ENCODE results near the gene SIMC1.
A peak's percentile ranks its signal among the peaks of the same experiment; 100 is the strongest.

SIMC1 gene

GRCh38 chr5:176381423-176381822, 143.2 kb downstream of the SIMC1 start:
- intact Hi-C loops (cut with DNase I): no loop called here

DNA sequence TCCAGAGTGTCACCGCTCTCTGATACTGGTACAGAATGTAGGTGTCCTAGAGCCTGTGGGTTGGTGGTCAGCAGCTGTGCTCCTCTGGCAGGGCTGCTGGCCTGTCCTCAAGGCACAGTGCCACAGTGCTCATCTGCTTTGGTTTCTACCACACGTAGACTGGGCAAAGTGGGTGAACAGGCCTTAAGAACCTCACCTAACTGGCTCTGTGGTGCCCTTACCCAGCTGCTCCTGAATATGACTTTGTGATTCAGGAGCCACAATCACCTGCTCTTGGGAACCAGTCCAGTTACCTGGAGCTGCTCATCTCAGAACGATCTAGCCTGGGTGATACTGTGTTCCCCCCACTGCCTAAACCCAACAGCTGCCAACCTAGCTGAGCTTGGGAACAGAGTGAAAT, 143.8 kb downstream of the SIMC1 start:
- intact Hi-C loops (cut with DNase I): no loop called here
- no peak for DNase-seq

More at GRCh38 chr5:176381423-176381822, 143.2 kb downstream of the SIMC1 start:
- no peak for DNase-seq

- intact Hi-C loops (cut with DNase I): no loop called here
- no peak for DNase-seq
These were observed 144.5 kb downstream of the SIMC1 start for GRCh38 chr5:176382721-176383120.

DNA sequence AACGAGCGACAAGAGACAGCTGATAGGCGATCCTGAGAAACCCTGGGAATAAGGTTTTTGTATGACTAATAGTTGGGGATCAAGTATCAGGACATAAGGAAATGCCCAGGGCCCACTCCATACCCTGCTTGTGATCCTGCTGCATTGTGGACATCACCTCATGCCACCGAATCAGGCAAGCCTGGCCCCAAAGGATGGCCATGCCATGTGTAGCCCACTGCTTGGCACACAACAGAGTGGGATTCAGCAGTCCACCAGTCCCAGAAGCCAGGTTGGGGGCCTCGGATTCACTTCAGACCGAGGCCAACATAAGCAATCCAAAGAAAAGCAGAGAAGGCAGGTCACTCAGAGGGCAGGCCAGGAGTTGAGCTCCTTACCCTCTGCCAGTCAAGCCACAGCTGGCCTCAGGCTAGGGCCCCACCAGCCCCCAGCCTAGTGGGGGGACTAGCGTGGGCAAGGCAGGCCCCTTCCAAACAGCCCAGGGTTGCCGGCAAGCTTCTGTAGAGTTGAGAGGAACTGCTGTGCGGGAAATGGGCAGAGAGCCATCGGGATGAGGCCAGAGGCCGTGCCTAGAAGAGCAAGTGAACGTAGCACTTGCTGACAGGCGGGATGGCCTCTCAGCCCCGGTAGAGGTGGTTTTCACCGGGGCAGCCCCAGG, 145.2 kb downstream of the SIMC1 start:
- DNase-seq: no peak
- intact Hi-C loops (cut with DNase I): no loop called here

DNA sequence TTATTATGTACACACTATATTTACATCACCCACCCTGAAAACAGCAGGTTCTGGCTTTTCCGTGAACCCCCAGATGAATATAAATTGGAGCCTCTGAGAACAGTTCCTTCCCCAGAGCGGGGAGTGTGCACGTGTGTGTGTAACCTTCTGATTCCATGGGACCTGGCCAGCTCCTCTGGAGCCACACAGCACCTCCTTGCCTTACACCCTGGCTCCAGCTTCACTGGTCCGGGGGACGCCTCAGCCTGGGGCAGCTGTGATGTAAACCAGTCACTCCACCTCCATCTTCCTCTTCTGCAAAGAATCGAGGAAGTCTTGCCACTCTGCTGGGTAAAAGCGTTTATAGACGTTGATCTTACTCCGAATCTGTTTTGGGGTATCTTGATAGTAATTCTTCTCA, 145.7 kb downstream of the SIMC1 start:
- intact Hi-C loops (cut with DNase I): no loop called here
- DNase-seq: no peak

GRCh38 chr5:176384366-176384930, 146.2 kb downstream of the SIMC1 start:
- DNase-seq: no peak
- intact Hi-C loops (cut with DNase I): no loop called here

DNA sequence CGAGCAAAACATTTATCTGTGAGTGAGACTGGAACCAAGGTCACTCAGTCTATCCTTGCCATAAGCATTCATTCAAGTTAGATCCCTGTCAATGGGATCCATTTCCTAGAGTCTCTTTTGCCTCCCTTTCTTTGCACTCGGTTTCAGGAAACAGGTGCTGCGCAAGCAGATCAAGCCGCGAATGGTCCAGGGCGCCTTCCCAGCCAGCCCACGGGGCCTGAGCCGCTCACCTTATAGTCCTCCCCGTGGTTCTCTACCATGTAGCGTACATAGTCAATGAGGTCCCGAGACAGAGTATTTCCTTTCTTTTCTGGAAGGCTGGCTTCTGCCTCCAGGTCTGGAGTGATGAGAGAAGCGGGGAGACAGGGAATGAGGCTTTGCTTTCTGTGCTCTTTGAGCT, 146.8 kb downstream of the SIMC1 start:
- DNase-seq: no peak
- intact Hi-C loops (cut with DNase I): no loop called here

- DNase-seq: no peak
These were observed 148.3 kb downstream of the SIMC1 start for GRCh38 chr5:176386491-176386890.

GRCh38 chr5:176387384-176387925, 149.2 kb downstream of the SIMC1 start:
- intact Hi-C loops (cut with DNase I): no loop called here
- DNase-seq: no peak

More at GRCh38 chr5:176386491-176386890, 148.3 kb downstream of the SIMC1 start:
- intact Hi-C loops (cut with DNase I): no loop called here

GRCh38 chr5:176388003-176388443, 149.8 kb downstream of the SIMC1 start:
- intact Hi-C loops (cut with DNase I): no loop called here
- DNase-seq: peak in 1 of 42 donors; percentile 14

GRCh38 chr5:176388444-176389134, 150.4 kb downstream of the SIMC1 start, which contains the start of the genes HIGD2A and NOP16:
Gene HIGD2A (plus strand): TSS chr5:176388751. CDS start chr5:176388820, 69 bp downstream.
Gene NOP16 (minus strand): TSS chr5:176388598. CDS start chr5:176388539, 59 bp downstream.
- intact Hi-C loops (cut with DNase I): no loop called here
- DNase-seq: peak; percentile 95 to 100 (median 98)

GRCh38 chr5:176389135-176390123, 151.2 kb downstream of the SIMC1 start:
- no peak for DNase-seq
- intact Hi-C loops (cut with DNase I): loop anchor here (2.0 kb wide), 1 partner anchor 59 kb away; the partner anchor contains the start of gene FAF2

DNA sequence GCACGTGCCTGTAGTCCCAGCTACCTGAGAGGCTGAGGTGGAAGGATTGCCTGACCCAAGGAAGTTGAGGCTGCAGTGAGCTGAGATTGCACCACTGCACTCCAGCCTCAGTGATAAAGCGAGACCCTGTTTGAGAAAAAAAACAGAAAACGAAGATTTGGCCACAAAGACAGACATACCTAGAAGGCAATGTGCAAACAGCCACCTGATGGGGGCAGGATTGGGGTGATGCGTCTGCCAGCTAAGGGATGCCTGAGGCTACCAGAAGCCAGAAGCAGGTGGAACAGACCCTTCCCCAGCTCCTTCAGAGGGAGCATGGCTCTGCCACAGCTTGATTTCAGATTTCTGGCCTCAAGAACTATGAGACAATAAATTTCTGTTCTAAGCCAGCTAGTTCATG, 153.3 kb downstream of the SIMC1 start:
- intact Hi-C loops (cut with DNase I): loop anchor here (2.0 kb wide), 1 partner anchor 57 kb away; the partner anchor contains the start of gene FAF2
- DNase-seq: no peak

DNA sequence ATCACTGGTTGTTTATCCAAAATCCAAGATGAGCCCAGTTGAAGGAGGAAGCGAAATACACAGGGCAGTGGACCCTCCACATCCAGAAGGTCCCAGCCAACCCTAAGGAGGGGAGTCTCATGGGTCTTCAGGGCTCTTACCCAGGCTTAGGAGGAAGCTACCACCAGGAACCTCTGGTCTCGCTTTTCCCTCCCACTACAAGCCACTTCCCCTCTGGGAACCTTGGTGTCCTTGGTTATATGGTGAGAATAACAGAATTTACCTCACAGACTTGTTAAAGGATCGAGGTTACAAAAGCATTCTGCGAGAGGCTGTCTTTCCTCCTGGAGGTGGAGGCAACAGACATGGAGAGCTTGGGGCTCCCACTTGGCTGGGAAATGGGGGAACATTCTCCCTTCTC, 153.8 kb downstream of the SIMC1 start:
- no peak for DNase-seq
- intact Hi-C loops (cut with DNase I): loop anchor here (2.0 kb wide), 2 partner anchors 23 to 57 kb away; partner anchors contain the start of gene FAF2

DNA sequence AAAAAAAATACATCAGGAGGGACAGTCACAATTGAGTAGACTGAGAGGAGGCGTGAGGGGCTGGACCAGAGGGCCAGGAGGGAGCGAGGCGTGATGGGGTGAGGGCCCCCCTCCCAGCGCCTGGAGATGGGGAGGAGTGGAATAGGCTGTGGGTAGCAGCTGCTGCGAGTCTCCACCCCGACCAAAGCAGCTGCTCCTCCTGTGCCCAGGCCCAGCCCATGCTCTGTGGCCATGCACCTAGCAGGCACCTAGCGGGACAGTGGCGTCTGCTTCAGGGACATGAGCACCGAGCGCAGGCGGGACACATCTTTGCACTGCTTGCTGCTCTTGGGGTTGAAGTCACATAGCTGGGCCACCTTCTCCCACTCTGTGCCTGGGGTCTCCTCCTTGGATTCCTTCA, 154.3 kb downstream of the SIMC1 start:
- intact Hi-C loops (cut with DNase I): loop anchor here (2.0 kb wide), 1 partner anchor 22 kb away; no protein-coding TSS in a partner anchor
- DNase-seq: no peak

DNA sequence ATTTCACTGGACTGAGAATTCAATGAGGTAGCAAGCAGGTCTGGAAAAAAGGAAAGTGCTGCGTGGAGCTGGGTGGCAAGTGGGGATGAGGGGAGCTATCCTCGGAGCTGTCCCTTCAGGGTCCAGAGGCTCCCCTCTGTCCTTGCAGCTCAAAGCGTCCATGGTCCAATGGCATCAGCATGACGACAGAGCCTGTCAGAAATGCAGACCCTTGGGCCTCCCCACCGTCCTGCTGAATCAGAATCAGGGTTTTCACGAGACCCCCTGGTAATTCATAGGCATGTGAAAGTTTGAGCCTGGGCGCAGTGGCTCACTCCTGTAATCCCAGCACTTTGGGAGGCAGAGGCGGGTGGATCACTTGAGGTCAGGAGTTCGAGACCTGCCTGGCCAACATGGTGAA, 155.9 kb downstream of the SIMC1 start:
- DNase-seq: no peak
- intact Hi-C loops (cut with DNase I): no loop called here

DNA sequence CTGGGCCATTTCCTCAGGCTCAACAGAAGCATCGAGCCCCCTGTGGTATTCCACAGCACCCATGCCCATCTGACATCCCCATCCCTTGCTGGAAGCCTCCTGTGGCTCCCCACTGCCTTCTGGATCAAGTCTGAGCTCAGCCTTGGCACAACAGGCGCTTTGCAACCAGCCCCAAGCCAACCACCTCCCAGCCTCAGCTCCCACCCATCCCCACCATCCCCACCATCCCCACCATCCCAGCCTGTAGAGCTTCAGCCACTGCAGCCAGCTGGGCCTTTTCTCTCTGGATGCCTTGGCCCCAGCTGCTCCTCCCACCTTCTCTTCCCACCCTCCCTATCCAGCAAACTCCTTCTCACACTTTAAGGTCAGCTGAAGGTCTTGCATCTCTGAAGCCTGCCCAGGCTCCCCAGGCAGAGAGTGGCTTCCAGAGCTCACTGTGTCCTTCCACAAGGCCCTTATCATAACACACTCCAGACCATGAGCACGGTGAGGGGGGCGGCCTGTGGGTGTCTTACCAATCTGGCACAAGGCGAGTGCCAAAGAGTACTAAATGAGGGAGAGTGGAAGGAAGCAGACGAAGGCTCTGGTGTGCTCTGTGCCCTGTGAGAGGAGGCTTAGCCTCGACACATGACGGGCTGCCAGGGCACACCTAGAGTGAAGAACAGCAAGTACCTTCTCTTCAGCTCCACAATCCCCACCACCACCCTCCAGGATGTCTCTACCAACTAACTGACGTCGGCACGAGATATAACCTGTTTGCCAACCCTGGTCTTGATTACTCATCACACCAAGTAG, 156.9 kb downstream of the SIMC1 start:
- no peak for DNase-seq
- intact Hi-C loops (cut with DNase I): no loop called here

Measured in head of caudate nucleus (tissue), 42 donors.